ENCODE measurements around the gene POGLUT3.

POGLUT3 gene

GRCh38 chr11:108467091-108467823, 30.9 kb downstream of the POGLUT3 start, which contains the start of gene C11orf65:
TSS of gene C11orf65 (minus strand) at chr11:108467529. CDS start at chr11:108461559, 5,970 bp downstream.
- TF ChIP-seq CTCF (IDR thresholded peaks at IDR 0.05; ENCODE audit: insufficient read depth, missing control alignments), result no peak
- DNase-seq (ENCODE audit: insufficient read length, low spot score) (peak; percentile 57), FAIRE-seq (peak; percentile 94)

GRCh38 chr11:108466405-108466804, 31.8 kb downstream of the POGLUT3 start:
- no peak for FAIRE-seq
- TF ChIP-seq CTCF (IDR thresholded peaks at IDR 0.05; ENCODE audit: insufficient read depth, missing control alignments), result no peak
- DNase-seq (ENCODE audit: insufficient read length, low spot score), result no peak

DNA sequence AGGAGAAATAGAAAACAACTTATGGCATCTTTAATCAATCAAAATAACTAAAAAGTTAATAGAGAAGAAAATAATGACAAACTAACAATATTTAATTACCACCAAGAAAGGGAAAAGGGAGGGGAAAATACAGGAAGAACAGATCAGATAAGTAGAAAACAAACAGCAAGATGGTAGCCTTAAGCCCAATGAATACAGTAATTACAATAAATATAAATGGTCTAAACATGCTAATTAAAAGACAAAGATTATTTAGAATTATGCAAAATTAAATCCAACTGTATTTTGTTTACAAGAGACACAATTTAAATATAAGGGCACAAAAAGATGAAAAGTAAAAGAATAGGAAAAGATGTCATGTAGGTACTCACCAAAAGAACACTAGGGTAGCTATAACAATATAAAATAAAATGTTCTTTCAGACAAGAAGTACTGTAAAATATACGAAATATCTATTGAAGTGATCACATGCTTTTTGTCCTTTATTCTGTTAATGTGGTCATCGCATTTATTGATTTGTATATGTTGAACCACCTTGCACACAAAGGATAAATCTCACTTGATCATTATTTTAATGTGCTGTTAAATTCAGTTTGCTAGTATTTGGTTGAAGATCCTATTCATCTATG, 44.9 kb downstream of the POGLUT3 start:
- TF ChIP-seq CTCF (IDR thresholded peaks at IDR 0.05; ENCODE audit: insufficient read depth, missing control alignments), result no peak
- DNase-seq (ENCODE audit: insufficient read length, low spot score) (no peak), FAIRE-seq (no peak)
